DND-41 (cell line): ENCODE measurements around the gene CCDC63.

Source experiments
- ATAC-seq: fragments of 200-7000 bp; cut with Tn5 transposase; 3 replicates; pipeline ENCODE4 v1.9.1; 2021; ENCODE audit warnings: low read depth; ENCODE audit not compliant: insufficient read depth
- DNase-seq: peaks from one replicate; pipeline ENCODE4 v3.0.0-alpha.2; 2020
- H2AFZ ChIP-seq: 2 replicates; pipeline ENCODE4 v1.6.0; 2012; ENCODE audit warnings: low read depth, low read length
- H3K27ac ChIP-seq: 2 replicates; pipeline ENCODE4 v1.5.1; 2012; ENCODE audit warnings: low read length, inconsistent platforms
- H3K27me3 ChIP-seq: fragments of 200-600 bp; sonication (generic); 2 replicates; pipeline ENCODE4 v1.6.0; 2012; ENCODE audit warnings: low read length, mild to moderate bottlenecking, inconsistent platforms; ENCODE audit not compliant: insufficient read depth, poor library complexity
- H3K36me3 ChIP-seq: 2 replicates; pipeline ENCODE4 v1.5.1; 2012; ENCODE audit warnings: low read length, inconsistent platforms; ENCODE audit not compliant: insufficient read depth
- H3K4me1 ChIP-seq: 2 replicates; pipeline ENCODE4 v1.5.1; 2012; ENCODE audit warnings: mild to moderate bottlenecking, low read length; ENCODE audit not compliant: insufficient read depth
- H3K4me2 ChIP-seq: 2 replicates; pipeline ENCODE4 v1.6.0; 2012; ENCODE audit warnings: mild to moderate bottlenecking, moderate library complexity, low read length, inconsistent platforms; ENCODE audit not compliant: insufficient read depth
- H3K4me3 ChIP-seq, 2 experiments: fragments of 200-600 bp in 1 of 2; shearing (Covaris generic) in 1 of 2; 2 replicates each; pipeline ENCODE4 v1.5.1; 2012 to 2016; ENCODE audit warnings: inconsistent platforms in 2 of 2, low read length in 2 of 2, mild to moderate bottlenecking in 2 of 2, low read depth in 1 of 2, moderate library complexity in 1 of 2
- H3K79me2 ChIP-seq: 2 replicates; pipeline ENCODE4 v1.6.0; 2012; ENCODE audit warnings: low read length, inconsistent platforms; ENCODE audit not compliant: insufficient read depth
- H3K9ac ChIP-seq: 2 replicates; pipeline ENCODE4 v1.6.0; 2012; ENCODE audit warnings: low read depth, mild to moderate bottlenecking, inconsistent platforms, low read length, moderate library complexity
- H3K9me3 ChIP-seq: 2 replicates; pipeline ENCODE4 v1.5.1; 2012; ENCODE audit warnings: low read length, moderate library complexity, mild to moderate bottlenecking, inconsistent platforms; ENCODE audit not compliant: insufficient read depth, severe bottlenecking
- H4K20me1 ChIP-seq: 2 replicates; pipeline ENCODE4 v1.6.0; 2012; ENCODE audit warnings: low read length; ENCODE audit not compliant: insufficient read depth
- EZH2 ChIP-seq: IDR thresholded peaks from 3 replicates; pipeline ENCODE4 v1.6.1; 2012; ENCODE audit warnings: borderline replicate concordance, low read depth, mild to moderate bottlenecking, moderate library complexity, low read length, inconsistent platforms; ENCODE audit not compliant: severe bottlenecking
- TF ChIP-seq, protein P1 (sequence below): IDR thresholded peaks from 2 replicates; pipeline ENCODE4 v1.5.1; 2012; ENCODE audit warnings: borderline replicate concordance, low read length, moderate library complexity, mild to moderate bottlenecking; ENCODE audit not compliant: poor library complexity, severe bottlenecking; ENCODE audit errors: extremely low read depth

CCDC63 gene

DNA sequence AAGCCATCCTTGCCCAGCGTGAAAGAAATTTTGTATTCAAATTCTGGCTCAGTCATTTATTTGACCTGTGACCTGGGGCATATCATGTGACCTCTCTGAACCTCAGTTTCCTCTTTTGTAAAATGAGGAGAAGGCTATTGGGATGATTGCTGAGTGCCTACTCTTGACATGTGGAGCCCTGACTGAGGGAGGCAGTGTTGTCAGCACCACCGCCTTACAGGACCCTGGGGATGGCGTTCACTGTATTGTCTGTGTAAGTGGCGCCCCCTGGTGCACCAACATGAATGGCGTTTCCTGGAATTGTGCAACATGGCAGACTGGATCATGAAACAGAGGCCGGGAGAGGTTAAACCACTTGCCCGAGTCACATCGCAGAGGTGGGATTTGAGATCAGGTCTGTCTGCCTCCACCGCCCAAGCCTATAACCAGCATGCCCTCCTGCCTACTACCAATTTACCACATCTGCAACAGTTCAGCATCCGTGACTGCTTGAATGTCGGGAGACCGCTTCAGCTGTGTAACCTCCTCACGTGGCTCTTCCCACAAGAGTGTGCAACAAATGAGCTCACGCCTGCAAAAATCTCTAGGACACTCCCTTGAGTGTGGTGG is 20.1 kb upstream of the CCDC63 start:
- no peak overlapping the region for H3K27ac ChIP-seq
- ATAC-seq (peak; percentile 96), DNase-seq (peak; percentile 81)
- no peak for TF ChIP-seq EZH2
- TF ChIP-seq, protein P1, sequence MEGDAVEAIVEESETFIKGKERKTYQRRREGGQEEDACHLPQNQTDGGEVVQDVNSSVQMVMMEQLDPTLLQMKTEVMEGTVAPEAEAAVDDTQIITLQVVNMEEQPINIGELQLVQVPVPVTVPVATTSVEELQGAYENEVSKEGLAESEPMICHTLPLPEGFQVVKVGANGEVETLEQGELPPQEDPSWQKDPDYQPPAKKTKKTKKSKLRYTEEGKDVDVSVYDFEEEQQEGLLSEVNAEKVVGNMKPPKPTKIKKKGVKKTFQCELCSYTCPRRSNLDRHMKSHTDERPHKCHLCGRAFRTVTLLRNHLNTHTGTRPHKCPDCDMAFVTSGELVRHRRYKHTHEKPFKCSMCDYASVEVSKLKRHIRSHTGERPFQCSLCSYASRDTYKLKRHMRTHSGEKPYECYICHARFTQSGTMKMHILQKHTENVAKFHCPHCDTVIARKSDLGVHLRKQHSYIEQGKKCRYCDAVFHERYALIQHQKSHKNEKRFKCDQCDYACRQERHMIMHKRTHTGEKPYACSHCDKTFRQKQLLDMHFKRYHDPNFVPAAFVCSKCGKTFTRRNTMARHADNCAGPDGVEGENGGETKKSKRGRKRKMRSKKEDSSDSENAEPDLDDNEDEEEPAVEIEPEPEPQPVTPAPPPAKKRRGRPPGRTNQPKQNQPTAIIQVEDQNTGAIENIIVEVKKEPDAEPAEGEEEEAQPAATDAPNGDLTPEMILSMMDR = peak; percentile 88
- peaks cover 2% of the 10 kb centered on the region for H3K27me3 ChIP-seq
- H2AFZ ChIP-seq = peak overlapping the region; percentile 73
- no peaks in the 10 kb centered on the region for H3K79me2 ChIP-seq
- no peaks in the 10 kb centered on the region for H4K20me1 ChIP-seq
- peaks cover 6% of the 10 kb centered on the region; the same call in 1 of the 2 replicates for H3K4me1 ChIP-seq
- no peak overlapping the region for H3K9ac ChIP-seq
- H3K4me3 ChIP-seq = no peak overlapping the region
- no peaks in the 10 kb centered on the region for H3K9me3 ChIP-seq
- H3K4me2 ChIP-seq = peak overlapping the region; percentile 49; the same call in 1 of the 2 replicates
- no peaks in the 10 kb centered on the region for H3K36me3 ChIP-seq

DNA sequence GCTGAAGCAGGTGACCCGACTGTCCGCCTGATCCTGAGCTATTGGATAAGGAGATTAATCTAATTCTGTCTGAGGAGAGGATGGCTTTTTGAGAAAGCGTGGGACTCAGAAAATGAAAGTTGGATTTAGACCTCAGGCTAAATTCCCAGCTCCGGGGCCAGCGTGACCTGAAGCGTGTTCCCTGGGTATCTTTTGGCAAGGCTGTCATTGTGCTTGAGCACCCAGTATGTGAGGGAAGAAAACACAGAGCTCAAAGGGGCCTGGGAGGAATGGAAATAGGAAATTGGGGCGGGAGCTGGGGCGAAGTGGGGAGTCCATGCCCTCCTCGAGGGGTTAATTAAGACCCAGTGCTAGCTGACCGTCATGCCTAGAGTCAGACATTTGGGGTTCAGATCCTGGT is 17.5 kb upstream of the CCDC63 start:
- H3K9me3 ChIP-seq = no peaks in the 10 kb centered on the region
- no peak overlapping the region for H3K4me2 ChIP-seq

DNA sequence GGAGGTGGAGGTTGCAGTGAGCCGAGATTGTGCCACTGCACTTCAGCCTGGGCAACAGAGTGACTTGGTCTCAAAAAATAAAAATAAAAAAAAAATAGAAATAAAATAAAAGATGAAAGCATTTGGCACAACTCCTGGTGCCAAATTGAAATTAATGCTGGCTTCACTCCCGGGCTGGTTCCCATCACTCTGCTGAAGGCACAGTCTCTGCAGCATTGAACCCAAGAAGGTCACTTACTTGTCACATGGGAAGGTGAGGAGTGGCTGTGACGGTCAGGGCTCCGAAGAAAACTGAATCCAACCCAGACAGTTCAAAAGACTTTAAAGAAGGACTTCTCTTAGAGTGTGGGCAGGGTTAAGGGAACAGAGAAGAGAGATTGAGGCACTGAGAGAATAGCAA is 10.5 kb upstream of the CCDC63 start:
- Histone ChIP-seq H3K4me2 (no peak overlapping the region), H3K36me3 (no peaks in the 10 kb centered on the region), H3K9ac (no peak overlapping the region), H2AFZ (no peak overlapping the region), H3K9me3 (no peaks in the 10 kb centered on the region), H3K79me2 (no peaks in the 10 kb centered on the region), H3K4me1 (no peaks in the 10 kb centered on the region), H3K4me3 (no peak overlapping the region), H3K27ac (no peak overlapping the region), H3K27me3 (no peaks in the 10 kb centered on the region), H4K20me1 (no peaks in the 10 kb centered on the region)
- ATAC-seq = no peak
- TF ChIP-seq, protein P1 = no peak
- TF ChIP-seq EZH2 = no peak
- no peak for DNase-seq

More for the DNA sequence above, 17.5 kb upstream of the CCDC63 start:
- no peaks in the 10 kb centered on the region for H4K20me1 ChIP-seq
- no peaks in the 10 kb centered on the region for H3K36me3 ChIP-seq
- H2AFZ ChIP-seq = no peak overlapping the region
- no peak for DNase-seq
- no peak for ATAC-seq
- peaks cover 6% of the 10 kb centered on the region; the same call in 1 of the 2 replicates for H3K4me1 ChIP-seq
- no peak overlapping the region for H3K27ac ChIP-seq
- H3K79me2 ChIP-seq = no peaks in the 10 kb centered on the region
- peaks cover 2% of the 10 kb centered on the region for H3K27me3 ChIP-seq
- H3K4me3 ChIP-seq = no peak overlapping the region
- TF ChIP-seq, protein P1 = no peak
- no peak for TF ChIP-seq EZH2
- H3K9ac ChIP-seq = no peak overlapping the region

DNA sequence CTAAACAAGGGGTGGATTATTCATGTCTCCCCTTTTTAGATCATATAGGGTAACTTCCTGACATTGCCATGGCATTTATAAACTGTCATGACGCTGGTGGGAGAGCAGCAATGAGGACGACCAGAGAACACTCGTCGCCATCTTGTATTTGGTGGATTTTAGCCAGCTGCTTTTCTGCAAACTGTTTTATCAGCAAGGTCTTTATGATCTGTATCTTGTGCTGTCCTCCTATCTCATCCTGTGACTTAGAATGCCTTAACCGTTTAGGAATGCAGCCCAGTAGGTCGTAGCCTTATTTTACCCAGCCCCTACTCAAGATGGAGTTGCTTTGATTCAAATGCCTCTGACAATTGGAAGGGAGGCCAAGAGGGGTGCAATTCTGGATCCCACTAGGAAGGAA is 5.8 kb upstream of the CCDC63 start:
- Histone ChIP-seq H3K27ac (no peak overlapping the region), H3K27me3 (no peaks in the 10 kb centered on the region), H3K4me3 (no peak overlapping the region), H3K9me3 (no peaks in the 10 kb centered on the region), H3K79me2 (no peaks in the 10 kb centered on the region), H3K36me3 (no peaks in the 10 kb centered on the region), H3K4me1 (no peaks in the 10 kb centered on the region), H4K20me1 (no peaks in the 10 kb centered on the region), H3K4me2 (no peak overlapping the region), H3K9ac (no peak overlapping the region), H2AFZ (no peak overlapping the region)
- ATAC-seq (no peak), DNase-seq (no peak)
- TF ChIP-seq EZH2 = no peak
- TF ChIP-seq, protein P1 = no peak
